GM20431 (cell line): Measurements from ENCODE around the gene VPS16.
"Not testable (repeated sequence)": the region's sequence is repeated elsewhere in the genome, so short reads cannot be mapped to it uniquely, and the experiment has no call there.

Experiments
- in situ Hi-C: fragments of 300-500 bp; cut with MseI, MboI; formaldehyde crosslinking; loops from one replicate; pipeline ENCODE4 v1.15.0; 2020; ENCODE audit warnings: low sequenced_read_pairs; ENCODE audit not compliant: unreplicated experiment

Gene VPS16

DNA sequence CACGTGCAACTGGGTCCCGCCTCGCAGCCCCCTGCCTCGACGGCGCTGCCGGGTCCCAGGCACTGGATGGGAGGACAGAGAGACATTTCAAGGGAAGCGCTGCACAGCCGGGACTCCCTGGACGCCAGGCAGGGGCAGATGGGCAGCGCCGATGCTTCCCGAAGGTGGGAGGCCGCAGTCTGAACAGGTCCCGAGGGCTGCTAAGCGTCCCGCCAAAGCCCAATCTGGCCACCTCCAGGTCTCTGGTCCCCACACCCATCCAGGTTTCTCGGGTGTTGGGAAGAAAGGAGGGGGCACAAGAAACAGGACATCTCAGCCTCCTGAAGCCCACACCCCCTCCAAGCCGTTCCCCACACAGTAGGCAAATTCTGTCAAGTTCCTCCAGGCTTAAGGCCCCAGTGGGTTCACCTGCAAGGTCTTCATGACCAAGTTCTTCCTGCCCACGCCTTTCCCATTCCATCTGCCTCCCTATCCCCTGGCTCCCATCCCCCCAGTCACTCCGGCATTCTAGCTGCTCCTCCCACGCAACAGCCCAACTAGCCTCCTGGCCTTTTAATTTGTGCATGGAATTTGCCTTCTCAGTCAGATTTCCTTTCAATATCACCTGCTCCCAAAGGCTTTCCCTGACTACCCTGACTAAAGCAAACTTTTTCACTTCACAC lies 34.7 kb upstream of the VPS16 start:
- in situ Hi-C loops, result no loop called here

DNA sequence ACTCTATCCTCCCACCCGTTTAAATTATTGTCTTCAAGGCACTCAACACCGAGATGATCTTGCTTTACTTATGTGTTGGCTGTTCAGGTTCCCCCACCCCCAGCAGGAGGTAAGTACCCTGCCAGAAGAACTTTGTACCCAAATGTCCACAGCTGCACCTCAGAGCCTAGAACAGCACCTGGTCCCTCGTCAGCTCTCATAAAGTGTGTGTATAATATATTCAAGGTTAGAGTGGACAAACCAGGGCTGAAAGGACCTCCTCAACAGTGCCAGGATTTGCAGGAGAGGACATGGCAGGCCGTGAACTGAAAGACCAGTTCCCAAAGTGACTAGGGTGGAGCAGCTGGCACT lies 34.2 kb upstream of the VPS16 start:
- in situ Hi-C loops, result no loop called here

GRCh38 chr20:2807019-2807418 lies 33.5 kb upstream of the VPS16 start:
- in situ Hi-C loops, result no loop called here

DNA sequence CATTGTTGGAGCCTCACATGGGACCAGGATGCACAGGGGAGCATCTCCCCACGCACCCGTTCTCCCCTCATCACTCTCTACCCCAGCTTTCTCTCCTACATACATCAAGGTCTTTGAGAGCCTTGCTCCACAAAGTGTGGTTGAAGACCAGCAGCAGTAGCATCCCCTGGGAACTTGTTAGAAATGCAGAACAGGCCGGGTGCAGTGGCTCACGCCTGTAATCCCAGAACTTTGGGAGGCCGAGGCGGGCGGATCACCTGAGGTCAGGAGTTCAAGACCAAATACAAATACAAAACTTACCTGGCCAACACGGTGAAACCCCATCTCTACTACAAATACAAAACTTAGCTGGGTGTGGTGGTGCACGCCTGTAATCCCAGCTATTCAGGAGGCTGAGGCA lies 32.6 kb upstream of the VPS16 start:
- in situ Hi-C loops, result not testable (repeated sequence)

- in situ Hi-C loops, result no loop called here
These were observed 30.9 kb upstream of the VPS16 start for GRCh38 chr20:2809690-2810089.

DNA sequence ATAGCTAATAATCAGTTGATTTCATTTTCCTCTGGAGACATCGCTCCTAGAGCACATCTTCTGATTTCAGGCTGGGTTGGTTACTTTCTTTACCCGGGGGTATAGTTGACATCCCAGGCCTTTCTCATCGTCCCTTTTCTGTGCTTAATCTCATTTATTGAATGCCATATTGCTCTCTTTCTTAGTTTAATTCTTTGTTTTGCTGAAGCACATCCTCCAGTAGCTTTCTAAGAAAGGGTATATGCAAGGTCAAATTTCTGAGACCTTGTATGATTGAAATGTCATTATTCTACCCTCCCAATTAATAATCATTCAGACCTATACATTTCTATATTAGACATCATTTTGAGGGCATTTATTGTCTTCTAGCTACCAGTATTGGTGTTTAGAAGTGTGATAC lies 28.4 kb upstream of the VPS16 start:
- in situ Hi-C loops, result no loop called here

GRCh38 chr20:2814076-2814475 lies 26.5 kb upstream of the VPS16 start:
- in situ Hi-C loops, result no loop called here

DNA sequence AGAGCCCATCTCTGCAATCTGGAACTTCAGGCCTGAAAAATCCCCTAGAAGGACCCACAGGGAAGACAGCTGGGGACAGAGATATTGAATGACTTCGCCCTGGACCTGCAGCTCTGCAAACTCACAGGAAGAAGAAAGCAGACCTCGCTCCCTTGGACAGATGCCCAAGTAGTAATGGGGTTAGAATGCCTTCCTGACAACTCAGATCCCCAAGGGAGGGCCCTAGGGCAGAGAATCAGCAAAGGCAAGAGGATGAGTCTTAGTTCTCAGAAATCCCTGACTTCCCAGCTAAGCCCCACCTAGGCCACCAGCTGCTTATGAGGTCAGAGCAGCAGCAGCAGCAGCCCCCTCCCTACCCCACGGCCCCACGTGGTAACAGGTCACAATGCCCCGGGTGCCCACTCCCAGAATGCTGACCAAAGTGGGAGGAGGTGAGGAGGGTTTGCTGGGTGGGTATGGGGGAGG lies 25.9 kb upstream of the VPS16 start, which contains the start of gene C20orf141:
TSS of gene C20orf141 (plus strand) at position 401 of the 465 bp plus-strand sequence. CDS start 198 bp downstream, outside the sequence.
- in situ Hi-C loops, result no loop called here

- in situ Hi-C loops, result no loop called here
These were observed 25.2 kb upstream of the VPS16 start for GRCh38 chr20:2815242-2815900.

DNA sequence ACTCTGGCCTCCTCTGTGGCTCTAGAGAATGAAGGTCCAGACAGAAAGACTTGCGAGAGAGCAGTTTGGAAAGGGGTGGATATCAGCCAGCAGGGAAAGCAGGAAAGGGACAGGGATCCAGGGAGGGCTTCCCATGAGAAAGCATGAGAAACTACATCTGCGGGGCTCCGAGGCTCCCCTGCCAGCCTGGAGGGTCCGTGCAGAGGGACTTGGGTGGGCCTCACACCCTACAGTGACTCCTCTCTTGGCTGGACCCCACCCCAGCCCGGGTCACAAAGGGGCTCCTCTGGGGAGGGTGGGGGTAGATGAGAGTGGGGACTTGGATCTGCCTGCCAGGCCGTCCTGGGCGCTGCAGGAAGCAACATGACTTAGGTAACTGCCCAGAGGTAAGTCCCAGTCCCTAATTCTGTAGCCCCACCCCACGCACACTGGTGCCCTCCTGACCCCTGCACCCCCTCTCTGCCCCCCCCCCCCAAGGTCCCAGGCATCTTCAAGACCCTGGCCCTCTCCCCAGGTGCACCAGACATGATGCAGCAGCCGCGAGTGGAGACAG lies 24.4 kb upstream of the VPS16 start, which contains the start of gene TMEM239:
TSS of gene TMEM239 (plus strand) at position 335 of the 553 bp plus-strand sequence. CDS start at position 526, 191 bp downstream.
- in situ Hi-C loops, result no loop called here

DNA sequence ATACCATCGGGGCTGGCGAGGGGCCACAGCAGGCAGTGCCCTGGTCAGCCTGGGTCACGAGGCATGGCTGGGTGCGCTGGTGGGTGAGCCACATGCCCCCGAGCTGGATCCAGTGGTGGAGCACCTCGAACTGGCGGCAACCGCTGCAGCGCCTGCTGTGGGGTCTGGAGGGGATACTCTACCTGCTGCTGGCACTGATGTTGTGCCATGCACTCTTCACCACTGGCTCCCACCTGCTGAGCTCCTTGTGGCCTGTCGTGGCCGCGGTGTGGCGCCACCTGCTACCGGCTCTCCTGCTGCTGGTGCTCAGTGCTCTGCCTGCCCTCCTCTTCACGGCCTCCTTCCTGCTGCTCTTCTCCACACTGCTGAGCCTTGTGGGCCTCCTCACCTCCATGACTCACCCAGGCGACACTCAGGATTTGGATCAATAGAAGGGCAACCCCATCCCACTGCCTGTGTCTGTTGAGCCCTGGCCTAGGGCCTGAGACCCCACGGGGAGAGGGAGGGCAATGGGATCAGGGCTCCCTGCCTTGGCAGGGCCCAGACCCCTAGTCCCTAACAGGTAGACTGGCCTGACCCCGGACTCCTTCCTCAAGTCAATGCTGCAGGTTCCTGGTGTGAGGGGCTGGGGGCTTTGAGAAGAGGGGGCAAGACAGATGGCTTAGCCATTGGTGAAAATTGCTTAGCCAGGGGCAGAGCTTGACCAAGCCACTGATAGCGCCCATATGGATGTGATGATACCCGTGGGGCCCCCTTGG lies 23.8 kb upstream of the VPS16 start:
- in situ Hi-C loops, result no loop called here

GRCh38 chr20:2817341-2817726 lies 23.2 kb upstream of the VPS16 start:
- in situ Hi-C loops, result no loop called here

DNA sequence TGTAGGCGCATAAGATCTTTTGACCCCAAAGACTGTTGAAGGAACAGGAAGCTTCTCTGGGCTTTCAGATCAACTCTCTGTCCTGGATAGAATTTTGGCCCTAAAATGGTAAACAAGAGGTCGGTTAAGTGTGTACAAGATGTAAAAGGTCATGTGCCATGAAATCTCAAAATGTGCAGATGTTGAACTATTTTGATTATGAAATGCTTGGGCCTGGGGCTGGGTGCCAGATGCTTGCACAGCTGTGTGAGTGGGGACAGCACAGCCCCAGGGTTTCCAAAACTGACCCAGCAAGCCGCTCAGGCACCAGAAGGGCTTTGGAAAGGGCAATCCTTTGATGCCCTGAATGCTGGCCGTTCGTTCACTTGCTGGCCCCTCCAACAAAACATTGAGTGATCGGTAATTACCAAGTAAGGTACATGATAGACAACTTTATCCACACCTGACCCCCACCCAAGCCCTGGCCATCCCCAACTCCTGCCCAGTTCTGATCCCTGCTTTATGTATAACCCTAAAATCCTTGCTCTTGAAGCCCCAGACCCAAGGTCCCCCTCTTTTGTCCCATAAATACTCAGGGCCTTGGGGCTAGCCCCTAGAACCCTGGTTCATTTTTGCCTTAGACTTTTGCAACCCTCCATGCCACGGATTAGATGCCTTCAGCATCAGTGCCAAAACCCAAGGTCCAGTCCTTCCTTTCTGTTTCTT lies 22.5 kb upstream of the VPS16 start:
- in situ Hi-C loops, result no loop called here

DNA sequence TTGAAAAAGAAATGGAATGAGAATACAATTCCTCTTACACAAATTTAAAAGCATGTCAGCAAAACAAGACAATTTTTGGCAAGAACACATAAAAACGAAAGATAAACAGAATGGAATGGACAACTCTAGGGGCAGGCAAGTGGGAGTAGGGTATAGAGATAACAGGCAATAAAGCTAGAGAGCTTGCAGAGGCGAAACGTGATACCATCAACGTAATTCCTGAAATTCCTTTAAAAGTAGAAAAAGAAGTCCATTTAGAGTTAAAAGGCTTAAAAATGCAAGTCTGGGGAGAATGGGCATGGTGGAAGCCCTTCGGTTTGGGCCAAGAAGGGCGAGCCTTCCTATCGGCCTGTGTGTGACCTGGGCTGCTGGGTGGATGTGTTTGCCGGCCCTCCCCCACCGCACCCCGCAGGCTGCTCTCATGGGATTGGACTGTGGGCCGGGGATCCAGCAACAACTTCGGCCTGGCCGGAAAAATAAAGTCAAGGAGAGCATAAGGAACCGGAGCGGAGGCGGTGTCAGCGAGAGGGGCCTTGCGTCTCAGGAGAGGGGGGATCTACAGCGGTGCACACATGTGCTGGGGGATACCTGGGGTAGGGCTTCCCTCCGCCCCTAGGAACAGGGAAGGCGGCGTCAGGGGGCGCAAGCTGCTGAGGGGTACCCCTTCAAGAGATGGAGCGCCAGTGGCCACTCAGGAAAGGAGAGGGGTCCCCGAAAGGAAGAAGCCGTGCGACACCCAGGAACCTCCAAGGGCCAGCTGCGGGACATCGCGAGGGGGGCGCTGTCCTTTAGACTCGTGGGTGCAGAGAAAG lies 20.3 kb upstream of the VPS16 start:
- in situ Hi-C loops, result no loop called here

- in situ Hi-C loops, result no loop called here
These were observed 19.4 kb upstream of the VPS16 start for GRCh38 chr20:2820896-2821869.

DNA sequence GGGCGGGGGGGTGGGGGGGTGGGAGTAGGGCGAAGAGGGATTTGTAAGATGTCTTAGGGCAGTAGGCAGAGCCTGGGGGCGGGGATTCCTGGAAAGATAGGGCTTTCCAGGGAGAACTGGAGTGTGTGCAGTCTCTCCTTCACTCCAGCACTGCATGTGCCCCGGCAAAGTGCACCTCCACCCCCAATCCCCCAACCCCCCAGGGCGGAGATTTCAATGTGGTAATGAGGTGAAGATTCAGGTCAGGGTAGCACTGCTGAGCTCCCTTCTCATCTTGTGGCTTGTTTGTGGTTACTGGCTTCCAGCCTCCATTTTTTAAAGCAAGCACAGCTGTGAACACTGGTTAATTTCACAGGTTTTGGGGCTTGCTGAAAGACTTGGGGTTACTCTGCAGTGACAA lies 18.5 kb upstream of the VPS16 start:
- in situ Hi-C loops, result no loop called here

DNA sequence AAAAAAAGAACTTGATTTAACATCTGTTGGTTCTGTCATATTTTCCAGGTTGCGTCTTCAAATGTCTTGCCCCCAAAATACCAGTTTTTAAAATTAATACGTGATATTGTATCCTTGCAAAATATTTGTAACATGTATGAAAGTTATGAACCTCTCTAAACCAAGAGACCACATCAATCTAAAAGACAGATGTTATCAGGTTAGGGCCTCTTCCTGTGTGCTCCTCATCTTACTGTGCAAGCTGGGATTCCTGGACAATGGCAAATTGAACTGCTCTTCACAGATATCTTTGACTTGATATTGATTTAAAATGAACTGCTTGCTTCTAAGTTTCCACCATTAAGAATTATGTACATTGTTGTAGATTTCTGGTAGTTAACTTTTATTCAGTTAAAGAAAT lies 14.8 kb upstream of the VPS16 start:
- in situ Hi-C loops, result no loop called here

DNA sequence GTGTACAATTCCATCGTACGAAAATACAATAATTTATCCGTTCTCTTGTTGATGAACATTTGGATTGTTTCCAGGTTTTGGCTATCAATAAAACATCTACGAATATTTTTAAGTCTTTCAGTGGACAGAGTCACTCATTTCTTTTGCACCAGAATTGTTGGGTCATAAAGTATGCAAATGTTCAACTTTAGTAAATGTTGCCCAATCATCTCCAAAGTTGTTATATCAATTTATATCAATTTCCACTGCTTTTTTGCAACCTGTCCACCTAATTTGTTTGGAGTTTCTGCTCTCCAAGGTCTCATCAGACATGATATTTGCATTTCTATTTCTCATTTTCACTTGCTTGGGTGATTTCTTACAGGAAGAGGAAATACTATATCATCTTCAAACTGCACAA lies 13.9 kb upstream of the VPS16 start:
- in situ Hi-C loops, result no loop called here
